ENCODE measurements around the gene CLPTM1. TPM values are rescaled to one million over a fixed set of nuclear protein-coding genes. Genes with fewer than 3 reads are reported as not detected.

Gene CLPTM1
- total and polyA plus RNA-seq, 2 experiments from 2014 or later, result 41.6 to 71.5 TPM

- Mint-ChIP-seq H3K9me3 (no peaks in the 10 kb centered on the region), H3K27ac (no peak overlapping the region), H3K4me1 (no peaks in the 10 kb centered on the region), H3K4me3 (no peak overlapping the region), H3K36me3 (ENCODE audit: low read depth) (peaks cover 2% of the 10 kb centered on the region; the same call in 1 of the 3 replicates), H3K27me3 (ENCODE audit: insufficient read depth, low read depth, poor library complexity) (peaks cover 6% of the 10 kb centered on the region)
- H3K36me3 ChIP-seq (ENCODE audit: insufficient read depth), result no peaks in the 10 kb centered on the region
- H3K9me2 ChIP-seq (ENCODE audit: insufficient read depth), result no peaks in the 10 kb centered on the region
- no peak overlapping the region for H3K4me2 ChIP-seq
- no peak overlapping the region for H3K27ac ChIP-seq (ENCODE audit: low read depth)
- H3K4me1 ChIP-seq (ENCODE audit: insufficient read depth), result no peaks in the 10 kb centered on the region
- TF ChIP-seq ZNF114 (CRISPR knock-in tag; IDR thresholded peaks at IDR 0.05) (no peak), EZH2phosphoT487 (IDR thresholded peaks at IDR 0.05; ENCODE audit: unreplicated experiment) (no peak), CREB1 (CRISPR knock-in tag; IDR thresholded peaks at IDR 0.05; ENCODE audit: low read depth) (no peak), ZNF462 (CRISPR knock-in tag; IDR thresholded peaks at IDR 0.05) (no peak), NANOG (IDR thresholded peaks at IDR 0.05; ENCODE audit: borderline replicate concordance) (no peak), ETS1 (IDR thresholded peaks at IDR 0.05) (no peak), EZH2 (IDR thresholded peaks at IDR 0.05; ENCODE audit: low read depth, unreplicated experiment) (no peak), REST (IDR thresholded peaks at IDR 0.05; ENCODE audit: unreplicated experiment) (no peak), ZNF331 (CRISPR knock-in tag; IDR thresholded peaks at IDR 0.05; ENCODE audit: low read depth) (no peak), STAT1 (IDR thresholded peaks at IDR 0.05; ENCODE audit: unreplicated experiment) (no peak), CTCF (conservative IDR thresholded peaks at IDR 0.05; ENCODE audit: low read depth in 2 of 2) (no peak), JUNB (IDR thresholded peaks at IDR 0.05; ENCODE audit: unreplicated experiment) (no peak), POLR2AphosphoS5 (IDR thresholded peaks at IDR 0.05; ENCODE audit: low read depth) (no peak)
- H4K20me1 ChIP-seq (replicated peaks; ENCODE audit: insufficient read depth), result no peaks in the 10 kb centered on the region
- no peak overlapping the region for H2AFZ ChIP-seq
- no peaks in the 10 kb centered on the region for H3K27me3 ChIP-seq (ENCODE audit: insufficient read depth)
- H3F3A ChIP-seq (replicated peaks; ENCODE audit: low read depth), result no peaks in the 10 kb centered on the region; the same call in 1 of the 2 replicates
- ATAC-seq, result peak; percentile 29; the same call in 2 of the 3 replicates
- no peak overlapping the region for H3K4me3 ChIP-seq
- H3K79me2 ChIP-seq (replicated peaks; ENCODE audit: insufficient read depth), result no peaks in the 10 kb centered on the region
- DNase-seq (ENCODE audit: low spot score), result peak; percentile 41
Observed at GRCh38 chr19:45011959-45012358, 56.8 kb downstream of the CLPTM1 start.

Measured in GM23338 (cell line).